K562 (cell line): ENCODE measurements around the gene YLPM1. TPM values are rescaled to one million over a fixed set of nuclear protein-coding genes. Genes with fewer than 3 reads are reported as not detected.

Source experiments
- ATAC-seq: fragments of 200-7000 bp; cut with Tn5 transposase; 3 replicates; pipeline ENCODE4 v1.9.1; 2020; ENCODE audit warnings: moderate library complexity
- BruUV-seq: library from RNA; stranded (reverse); fragments of 400-500 nt; replicated peaks from 2 replicates; lab custom pipeline; 2021; lab: Mats Ljungman, UMichigan
- CTCF ChIA-PET: fragments of 300-600 bp; formaldehyde crosslinking; extraction: SDS; loops from one replicate; lab custom pipeline; 2021; ENCODE audit warnings: low intra/inter-chr PET ratio; lab: Yijun Ruan, JAX
- POLR2A ChIA-PET: fragments of 300-600, 350-650 bp; sonication (Branson Sonifier 250); formaldehyde crosslinking; extraction: SDS; loops from one replicate; lab custom pipeline; 2021; ENCODE audit warnings: antibody characterized with exemption, inconsistent platforms; lab: Yijun Ruan, JAX
- DNase-seq, 4 experiments: peaks; one replicate each; pipeline versions ENCODE4 v3.0.0 to v3.0.0-alpha.2; 2011 to 2018; ENCODE audit warnings: low spot score in 3 of 4, mixed read lengths in 3 of 4; ENCODE audit errors: extremely low read depth in 1 of 4
- FAIRE-seq: peaks from 2 replicates; lab custom pipeline; 2011; peaks lifted over from hg19 to GRCh38; lab: Jason Lieb, UNC
- H2AFZ ChIP-seq: 2 replicates; pipeline ENCODE4 v1.6.0; 2011; ENCODE audit warnings: low read depth, low read length, control low read depth, inconsistent platforms
- H3K27ac ChIP-seq: fragments of 200-600 bp; 3 replicates; pipeline ENCODE4 v1.8.0; 2011; ENCODE audit warnings: low read depth, mild to moderate bottlenecking, control low read depth, inconsistent platforms, low read length, moderate library complexity, mixed read lengths; ENCODE audit errors: extremely low read depth
- H3K27me3 ChIP-seq, 2 experiments: fragments of 300-600 bp in 1 of 2; 2 replicates in 1 of 2; 3 replicates in 1 of 2; pipeline versions ENCODE4 v1.6.0 to v1.8.0; 2011; ENCODE audit warnings: inconsistent platforms in 2 of 2, low read length in 2 of 2, mild to moderate bottlenecking in 1 of 2, mixed read lengths in 1 of 2, moderate library complexity in 1 of 2; ENCODE audit not compliant: control insufficient read depth in 2 of 2, insufficient read depth in 2 of 2
- H3K36me3 ChIP-seq: fragments of 300-600 bp; 3 replicates; pipeline ENCODE4 v1.8.0; 2011; ENCODE audit warnings: mild to moderate bottlenecking, low read length, inconsistent platforms; ENCODE audit not compliant: control insufficient read depth, insufficient read depth
- H3K4me1 ChIP-seq, 2 experiments: fragments of 200-600 bp in 1 of 2; replicated peaks in 1 of 2; 2 replicates in 1 of 2; 3 replicates in 1 of 2; pipeline versions ENCODE4 v1.5.1 to v1.8.0; 2011; ENCODE audit warnings: inconsistent platforms in 2 of 2, low read length in 2 of 2, mild to moderate bottlenecking in 1 of 2, mixed read lengths in 1 of 2, moderate library complexity in 1 of 2; ENCODE audit not compliant: control insufficient read depth in 2 of 2, insufficient read depth in 2 of 2
- H3K4me2 ChIP-seq: 2 replicates; pipeline ENCODE4 v1.6.1; 2011; ENCODE audit warnings: low read length, control low read depth, inconsistent platforms, mixed read lengths; ENCODE audit not compliant: insufficient read depth
- H3K4me3 ChIP-seq: fragments of 200-600 bp; sonication (generic), shearing (Covaris generic); 2 replicates; pipeline ENCODE4 v1.5.1; 2016; ENCODE audit warnings: control low read depth, inconsistent platforms
- H3K79me2 ChIP-seq: fragments of 200-600 bp; 3 replicates; pipeline ENCODE4 v1.8.0; 2011; ENCODE audit warnings: low read length, inconsistent platforms; ENCODE audit not compliant: control insufficient read depth, insufficient read depth
- H3K9ac ChIP-seq, 2 experiments: 2 replicates each; pipeline versions ENCODE4 v1.6.0 to v1.6.1; 2011; ENCODE audit warnings: low read depth in 2 of 2, low read length in 2 of 2, control low read depth in 1 of 2, inconsistent platforms in 1 of 2, mild to moderate bottlenecking in 1 of 2, mixed read lengths in 1 of 2; ENCODE audit not compliant: insufficient read depth in 1 of 2
- H3K9me1 ChIP-seq: one replicate; pipeline ENCODE4 v1.6.0; 2011; ENCODE audit warnings: inconsistent platforms, mild to moderate bottlenecking, low read length, moderate library complexity; ENCODE audit not compliant: control insufficient read depth, insufficient read depth
- H3K9me3 ChIP-seq: replicated peaks from 2 replicates; pipeline ENCODE4 v1.5.1; 2011; ENCODE audit warnings: low read depth, low read length, inconsistent platforms; ENCODE audit not compliant: control insufficient read depth, insufficient read depth
- H4K20me1 ChIP-seq: replicated peaks from 2 replicates; pipeline ENCODE4 v1.6.1; 2011; ENCODE audit warnings: low read length, inconsistent platforms, mixed read lengths; ENCODE audit not compliant: control insufficient read depth, insufficient read depth
- ARID3B ChIP-seq: fragments of 250-450 bp; sonication (Bioruptor Pico); IDR thresholded peaks from 2 replicates; pipeline ENCODE4 v1.4.0; 2020; ENCODE audit warnings: borderline replicate concordance
- DACH1 ChIP-seq: fragments of 450-650 bp; IDR thresholded peaks from 2 replicates; pipeline ENCODE4 v1.6.1; 2018; ENCODE audit not compliant: partially characterized antibody
- HDAC6 ChIP-seq: IDR thresholded peaks from 2 replicates; pipeline ENCODE4 v1.6.1; 2012; ENCODE audit warnings: low read depth, mild to moderate bottlenecking, control low read depth, inconsistent platforms, low read length, moderate library complexity
- MEF2A ChIP-seq: IDR thresholded peaks from 2 replicates; pipeline ENCODE4 v1.6.1; 2011; ENCODE audit warnings: low read depth, mild to moderate bottlenecking, low read length, moderate library complexity; ENCODE audit not compliant: control insufficient read depth
- MNT ChIP-seq, 2 experiments: fragments of 450-650 bp; conservative IDR thresholded peaks; 2 replicates each; pipeline ENCODE4 v1.6.1; 2017; ENCODE audit warnings: mild to moderate bottlenecking in 2 of 2, moderate library complexity in 2 of 2
- POLR2A ChIP-seq: fragments of 450-650 bp; conservative IDR thresholded peaks from 2 replicates; pipeline ENCODE4 v1.6.1; 2016
- RFX7 ChIP-seq: fragments of 250-450 bp; sonication (Bioruptor Pico); IDR thresholded peaks from 2 replicates; pipeline ENCODE4 v1.5.1; 2021; ENCODE audit warnings: mild to moderate bottlenecking
- SAP30 ChIP-seq: fragments of 200-600 bp; sonication (generic); IDR thresholded peaks from 2 replicates; pipeline ENCODE4 v1.6.1; 2012; ENCODE audit warnings: borderline replicate concordance, low read depth, mild to moderate bottlenecking, moderate library complexity, low read length, control low read depth, inconsistent platforms; ENCODE audit not compliant: insufficient read depth, poor library complexity, severe bottlenecking
- SMAD2 ChIP-seq: fragments of 150-350 bp; IDR thresholded peaks from 2 replicates; pipeline ENCODE4 v1.6.1; 2014; ENCODE audit warnings: low read depth, mild to moderate bottlenecking, low read length
- SUPT5H ChIP-seq: fragments of 450-650 bp; IDR thresholded peaks from 2 replicates; pipeline ENCODE4 v1.6.1; 2016
- TAF15 ChIP-seq: fragments of 200-400 bp; formaldehyde crosslinking; IDR thresholded peaks from 2 replicates; pipeline ENCODE4 v1.6.1; 2017; ENCODE audit warnings: mild to moderate bottlenecking, low read depth, low read length, moderate library complexity
- TCF7 ChIP-seq: sonication (generic); IDR thresholded peaks from 2 replicates; pipeline ENCODE4 v1.6.1; 2016; ENCODE audit warnings: antibody characterized with exemption, borderline replicate concordance
- TEAD4 ChIP-seq, 2 experiments: sonication (generic) in 1 of 2; formaldehyde crosslinking in 1 of 2; IDR thresholded peaks; 2 replicates each; pipeline versions ENCODE4 v1.6.1 to v1.8.0; 2012 to 2022; ENCODE audit warnings: borderline replicate concordance in 1 of 2, inconsistent platforms in 1 of 2, low read length in 1 of 2, mild to moderate bottlenecking in 1 of 2, missing genetic modification reagents in 1 of 2
- ZNF41 ChIP-seq: fragments of 250-450 bp; sonication (Bioruptor Pico); conservative IDR thresholded peaks from 2 replicates; pipeline ENCODE4 v1.4.0; 2020; ENCODE audit warnings: mild to moderate bottlenecking
- WGBS: fragments of 100-300 bp; shearing (Covaris generic); methylation state at CpG from one replicate; pipeline ENCODE4 v1.1.6; 2016; ENCODE audit warnings: low coverage, mixed read lengths; ENCODE audit not compliant: insufficient coverage; ENCODE audit errors: missing lambda C conversion rate; 5-methylcytosine and 5-hydroxymethylcytosine counted together
- in situ Hi-C: fragments of 300-500 bp; cut with MboI; formaldehyde crosslinking; loops from 4 replicates; pipeline ENCODE4 v1.15.0; 2018; ENCODE audit warnings: inconsistent platforms, mixed read lengths
- intact Hi-C: fragments of 100-400 bp; cut with micrococcal nuclease; formaldehyde crosslinking; loops from 2 replicates; pipeline ENCODE4 v1.14.2; 2022
- polyA plus RNA-seq, 8 experiments: library from polyadenylated mRNA; depleted of rRNA in 4 of 8; stranded (reverse) in 5 of 8; unstranded in 3 of 8; fragments of >200 nt; fragmentation: Nextera tagmentation in 2 of 8; fragmentation: Illumina TruSeq in 1 of 8; extraction: Ambion mirVana in 2 of 8; extraction: Trizol in 1 of 8; gene quantifications; 2 replicates each; pipeline versions ENCODE4 v1.2.1 to v1.2.3, GENCODE V29; 2011 to 2014; ENCODE audit warnings: inconsistent platforms in 1 of 8, missing spikeins in 1 of 8
- total RNA-seq, 7 experiments: library from RNA; depleted of rRNA in 6 of 7; stranded (reverse); fragments of >200 nt in 6 of 7; fragmentation: Illumina TruSeq in 2 of 7; extraction: Trizol in 2 of 7; gene quantifications; 2 replicates each; pipeline versions ENCODE4 v1.2.1 to v1.2.3, GENCODE V29; 2011 to 2021; ENCODE audit warnings: low replicate concordance in 1 of 7
- TF ChIP-seq, protein P1 (sequence below): sonication (generic); IDR thresholded peaks from 2 replicates; pipeline ENCODE4 v1.6.1; 2016
- TF ChIP-seq, protein P2 (sequence below): fragments of 200-800 bp; sonication (Bioruptor generic); IDR thresholded peaks from 2 replicates; pipeline ENCODE4 v1.6.1; 2017; ENCODE audit warnings: missing genetic modification characterization, missing compliant biosample characterization

YLPM1 gene
- total and polyA plus RNA-seq, 9 of the 15 experiments (the other 6 are each of a cell fraction or from before 2014, with no cell fraction given), result 7.2 to 32.7 (median 14.6) TPM

GRCh38 chr14:74713395-74713735 is 49.8 kb upstream of the YLPM1 start:
- no peaks in the 10 kb centered on the region for H4K20me1 ChIP-seq
- in situ Hi-C loops (loop anchor here (10.0 kb wide), 1 partner anchor 1189 kb away; no protein-coding TSS in a partner anchor), intact Hi-C loops (loop anchor here (5.0 kb wide), 1 partner anchor 49 kb away; the partner anchor contains the start of gene YLPM1)
- FAIRE-seq (no peak), ATAC-seq (no peak), DNase-seq (no peak)
- H3K9me1 ChIP-seq, result no peaks in the 10 kb centered on the region
- H3K27ac ChIP-seq, result peak overlapping the region; percentile 82
- WGBS, result 4% methylated on average over 6 of the region's 6 CpGs
- CTCF ChIA-PET, result interaction anchor here (0.7 kb wide), 1 partner anchor 91 kb away, joined by 3 read pairs; no protein-coding TSS in a partner anchor
- H3K4me2 ChIP-seq, result peak overlapping the region; percentile 98
- H3K4me1 ChIP-seq, result peaks cover 0 to 8% of the 10 kb centered on the region in 2 experiments; a peak in 2 of 5 replicates
- no peaks in the 10 kb centered on the region for H3K9me3 ChIP-seq
- peak overlapping the region; percentile 88 for H2AFZ ChIP-seq
- H3K27me3 ChIP-seq, result no peaks in the 10 kb centered on the region
- peaks cover 29% of the 10 kb centered on the region; the same call in 2 of the 3 replicates for H3K36me3 ChIP-seq
- peaks cover 60% of the 10 kb centered on the region for H3K79me2 ChIP-seq
- peak overlapping the region; percentile 57 for H3K4me3 ChIP-seq
- peak overlapping the region in 1 of 2 experiments; percentile 81 for H3K9ac ChIP-seq
- POLR2A ChIA-PET, result no interaction called here
- BruUV-seq, result TSS peak; percentile 84
- TF ChIP-seq, protein P1, sequence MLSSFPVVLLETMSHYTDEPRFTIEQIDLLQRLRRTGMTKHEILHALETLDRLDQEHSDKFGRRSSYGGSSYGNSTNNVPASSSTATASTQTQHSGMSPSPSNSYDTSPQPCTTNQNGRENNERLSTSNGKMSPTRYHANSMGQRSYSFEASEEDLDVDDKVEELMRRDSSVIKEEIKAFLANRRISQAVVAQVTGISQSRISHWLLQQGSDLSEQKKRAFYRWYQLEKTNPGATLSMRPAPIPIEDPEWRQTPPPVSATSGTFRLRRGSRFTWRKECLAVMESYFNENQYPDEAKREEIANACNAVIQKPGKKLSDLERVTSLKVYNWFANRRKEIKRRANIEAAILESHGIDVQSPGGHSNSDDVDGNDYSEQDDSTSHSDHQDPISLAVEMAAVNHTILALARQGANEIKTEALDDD, result no peak
- TF ChIP-seq HDAC6, result no peak
- TF ChIP-seq TCF7, result no peak
- peak; percentile 14; the same call in 1 of the 2 replicates for TF ChIP-seq SUPT5H
- TF ChIP-seq MEF2A, result no peak
- TF ChIP-seq ARID3B (CRISPR knock-in tag), result no peak
- TF ChIP-seq SAP30, result no peak
- 0 out of 2 replicates have a peak, but pooled peaks have one; percentile 2 for TF ChIP-seq POLR2A
- no peak for TF ChIP-seq TAF15
- TF ChIP-seq, protein P2, sequence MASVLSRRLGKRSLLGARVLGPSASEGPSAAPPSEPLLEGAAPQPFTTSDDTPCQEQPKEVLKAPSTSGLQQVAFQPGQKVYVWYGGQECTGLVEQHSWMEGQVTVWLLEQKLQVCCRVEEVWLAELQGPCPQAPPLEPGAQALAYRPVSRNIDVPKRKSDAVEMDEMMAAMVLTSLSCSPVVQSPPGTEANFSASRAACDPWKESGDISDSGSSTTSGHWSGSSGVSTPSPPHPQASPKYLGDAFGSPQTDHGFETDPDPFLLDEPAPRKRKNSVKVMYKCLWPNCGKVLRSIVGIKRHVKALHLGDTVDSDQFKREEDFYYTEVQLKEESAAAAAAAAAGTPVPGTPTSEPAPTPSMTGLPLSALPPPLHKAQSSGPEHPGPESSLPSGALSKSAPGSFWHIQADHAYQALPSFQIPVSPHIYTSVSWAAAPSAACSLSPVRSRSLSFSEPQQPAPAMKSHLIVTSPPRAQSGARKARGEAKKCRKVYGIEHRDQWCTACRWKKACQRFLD, result no peak
- TF ChIP-seq RFX7 (CRISPR knock-in tag), result no peak
- TF ChIP-seq TEAD4 (IDR thresholded peaks at IDR 0.05; ENCODE audit: low read length), result no peak
- no peak for TF ChIP-seq TEAD4 (CRISPR knock-in tag; IDR thresholded peaks at IDR 0.05; ENCODE audit: borderline replicate concordance)
- TF ChIP-seq MNT (conservative IDR thresholded peaks at IDR 0.05), result 0 out of 4 replicates have a peak, but pooled peaks of 1 of the 2 experiments have one; percentile 0
- TF ChIP-seq DACH1, result no peak
- no peak for TF ChIP-seq SMAD2
- TF ChIP-seq ZNF41 (CRISPR knock-in tag), result peak; percentile 70
